ENCODE results near the gene LMO7. TPM values are rescaled to one million over a fixed set of nuclear protein-coding genes. Genes with fewer than 3 reads are reported as not detected.

Gene LMO7
- total and polyA plus RNA-seq, 8 donors, result 14.7 to 50.4 (median 29.1) TPM

DNA sequence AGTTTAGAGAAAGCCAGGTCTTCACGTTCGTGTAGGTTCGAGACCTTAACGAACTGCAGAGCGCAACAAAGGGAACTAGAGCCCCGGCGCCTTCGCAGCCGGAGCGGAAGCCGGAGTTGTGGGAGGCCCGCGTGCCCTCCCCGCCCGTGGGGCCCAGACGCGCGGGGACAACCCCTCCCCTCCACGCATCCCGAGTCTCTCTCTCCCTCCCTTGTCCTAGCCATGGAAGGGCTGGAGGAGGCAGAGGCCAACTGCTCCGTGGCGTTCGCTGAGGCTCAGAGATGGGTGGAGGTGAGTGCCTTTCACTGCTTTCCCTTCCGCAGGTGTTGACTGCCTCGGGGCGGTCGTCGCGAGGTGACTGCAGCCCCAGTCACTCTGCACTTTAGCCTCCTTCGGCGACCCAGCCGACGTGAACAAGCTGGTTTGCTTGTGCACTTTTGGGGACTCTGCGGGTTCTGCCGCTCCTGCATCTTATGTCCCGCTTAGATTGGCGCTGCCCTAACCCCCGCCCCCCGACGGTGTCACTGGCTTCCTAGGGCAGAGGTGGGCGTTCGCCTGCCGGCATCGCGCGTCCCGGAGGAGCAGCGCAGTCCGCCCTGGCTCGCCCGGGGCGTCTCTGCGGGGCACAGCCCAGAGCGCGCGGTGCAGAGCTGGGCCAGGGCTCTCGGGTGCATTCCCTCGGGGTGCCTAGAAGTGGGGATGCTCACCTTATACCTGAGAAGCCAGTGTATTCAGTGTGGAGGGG, 478 bp downstream of the LMO7 start:
- peak; percentile 50 to 68 (median 58) for ATAC-seq
- FAIRE-seq, result no peak
- Histone ChIP-seq H3K27me3 (no peaks in the 10 kb centered on the region), H3K4me3 (peak overlapping the region; percentile 28 to 79 (median 66)), H3K27ac (peak overlapping the region; percentile 69 to 81 (median 79)), H3K4me1 (no peaks in the 10 kb centered on the region), H3K9me3 (no peaks in the 10 kb centered on the region), H3K36me3 (no peaks in the 10 kb centered on the region)
- TF ChIP-seq, protein P1, sequence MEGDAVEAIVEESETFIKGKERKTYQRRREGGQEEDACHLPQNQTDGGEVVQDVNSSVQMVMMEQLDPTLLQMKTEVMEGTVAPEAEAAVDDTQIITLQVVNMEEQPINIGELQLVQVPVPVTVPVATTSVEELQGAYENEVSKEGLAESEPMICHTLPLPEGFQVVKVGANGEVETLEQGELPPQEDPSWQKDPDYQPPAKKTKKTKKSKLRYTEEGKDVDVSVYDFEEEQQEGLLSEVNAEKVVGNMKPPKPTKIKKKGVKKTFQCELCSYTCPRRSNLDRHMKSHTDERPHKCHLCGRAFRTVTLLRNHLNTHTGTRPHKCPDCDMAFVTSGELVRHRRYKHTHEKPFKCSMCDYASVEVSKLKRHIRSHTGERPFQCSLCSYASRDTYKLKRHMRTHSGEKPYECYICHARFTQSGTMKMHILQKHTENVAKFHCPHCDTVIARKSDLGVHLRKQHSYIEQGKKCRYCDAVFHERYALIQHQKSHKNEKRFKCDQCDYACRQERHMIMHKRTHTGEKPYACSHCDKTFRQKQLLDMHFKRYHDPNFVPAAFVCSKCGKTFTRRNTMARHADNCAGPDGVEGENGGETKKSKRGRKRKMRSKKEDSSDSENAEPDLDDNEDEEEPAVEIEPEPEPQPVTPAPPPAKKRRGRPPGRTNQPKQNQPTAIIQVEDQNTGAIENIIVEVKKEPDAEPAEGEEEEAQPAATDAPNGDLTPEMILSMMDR (IDR thresholded peaks at IDR 0.05), result no peak
- DNase-seq, result peak; percentile 6 to 80 (median 40)
- 3% methylated on average over 51 to 58 of the region's 58 CpGs for WGBS, 2 donors
- intact Hi-C loops (cut with DNase I), result no loop called here

DNA sequence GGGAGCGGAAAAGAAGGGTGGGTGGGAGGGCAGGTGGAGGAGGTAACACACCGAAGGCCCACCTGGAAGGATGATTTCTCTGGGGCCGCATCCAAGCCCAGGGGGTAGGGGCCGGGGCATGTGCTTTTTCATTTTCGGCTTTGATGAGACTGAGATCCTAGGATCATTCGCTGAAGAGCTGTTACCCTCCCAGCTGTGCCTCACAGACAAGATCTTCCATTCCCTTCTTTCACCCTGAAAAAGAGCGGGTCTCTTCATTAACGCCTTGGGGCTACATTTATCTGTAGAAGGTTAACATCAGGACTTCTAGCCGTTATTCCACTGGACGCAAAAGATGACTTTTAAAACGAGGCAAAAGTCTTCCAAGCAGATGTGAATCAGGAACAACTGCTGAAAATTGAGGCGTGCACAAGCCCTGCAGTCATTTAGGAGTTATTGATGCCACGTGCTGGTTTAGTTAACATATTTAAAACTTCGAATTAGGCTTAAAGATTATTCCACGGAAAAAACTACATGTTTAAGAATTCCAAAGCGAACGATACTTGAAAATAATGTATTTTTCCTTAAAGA, 1.1 kb downstream of the LMO7 start:
- no peaks in the 10 kb centered on the region for H3K9me3 ChIP-seq
- H3K4me1 ChIP-seq, result no peaks in the 10 kb centered on the region
- FAIRE-seq (no peak), ATAC-seq (no peak), DNase-seq (no peak)
- intact Hi-C loops (cut with DNase I), result no loop called here
- H3K27ac ChIP-seq, result no peak overlapping the region
- H3K4me3 ChIP-seq, result peak overlapping the region in 3 of 4 donors; percentile 62 to 79 (median 71)
- no peaks in the 10 kb centered on the region for H3K36me3 ChIP-seq
- TF ChIP-seq, protein P1 (IDR thresholded peaks at IDR 0.05), result no peak
- WGBS, 2 donors, result 46 to 47% methylated on average over 17 of the region's 17 CpGs
- no peaks in the 10 kb centered on the region for H3K27me3 ChIP-seq

DNA sequence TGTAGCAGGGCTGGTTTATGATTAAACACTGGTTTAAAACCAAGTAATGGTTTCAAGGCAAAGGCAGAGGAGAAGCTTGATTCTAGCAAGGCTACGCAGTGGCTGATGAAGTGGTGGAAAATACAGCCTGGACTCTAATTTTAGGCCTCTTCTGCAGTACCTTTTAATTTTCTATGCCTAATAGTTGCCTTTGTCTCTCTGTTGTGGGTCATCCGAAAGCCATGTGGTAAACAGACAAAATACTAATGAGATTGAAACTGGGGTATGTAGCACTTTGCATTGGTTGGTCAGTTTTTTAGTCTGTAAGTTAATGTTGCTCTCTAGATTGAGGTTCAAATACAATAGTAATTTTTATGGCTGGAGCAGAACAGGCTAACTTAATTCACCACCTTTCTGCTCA, 3.3 kb downstream of the LMO7 start:
- WGBS, 2 donors, result 83 to 88% methylated on average over 2 of the region's 2 CpGs
- no peak overlapping the region for H3K27ac ChIP-seq
- no peaks in the 10 kb centered on the region for H3K4me1 ChIP-seq
- no peak for DNase-seq
- H3K36me3 ChIP-seq, result no peaks in the 10 kb centered on the region
- no peaks in the 10 kb centered on the region for H3K27me3 ChIP-seq
- TF ChIP-seq, protein P1 (IDR thresholded peaks at IDR 0.05), result no peak
- no peak for ATAC-seq
- no peak overlapping the region for H3K4me3 ChIP-seq
- no peak for FAIRE-seq
- no peaks in the 10 kb centered on the region for H3K9me3 ChIP-seq
- intact Hi-C loops (cut with DNase I), result no loop called here

GRCh38 chr13:75641026-75641425, 4.9 kb downstream of the LMO7 start:
- no peak for FAIRE-seq
- Histone ChIP-seq H3K9me3 (no peaks in the 10 kb centered on the region), H3K27me3 (no peaks in the 10 kb centered on the region), H3K4me1 (no peaks in the 10 kb centered on the region), H3K36me3 (no peaks in the 10 kb centered on the region), H3K4me3 (no peak overlapping the region), H3K27ac (no peak overlapping the region)
- no peak for DNase-seq
- ATAC-seq, result no peak
- 92 to 94% methylated on average over 6 of the region's 6 CpGs for WGBS, 2 donors
- intact Hi-C loops (cut with DNase I), result no loop called here
- TF ChIP-seq, protein P1 (IDR thresholded peaks at IDR 0.05), result no peak

DNA sequence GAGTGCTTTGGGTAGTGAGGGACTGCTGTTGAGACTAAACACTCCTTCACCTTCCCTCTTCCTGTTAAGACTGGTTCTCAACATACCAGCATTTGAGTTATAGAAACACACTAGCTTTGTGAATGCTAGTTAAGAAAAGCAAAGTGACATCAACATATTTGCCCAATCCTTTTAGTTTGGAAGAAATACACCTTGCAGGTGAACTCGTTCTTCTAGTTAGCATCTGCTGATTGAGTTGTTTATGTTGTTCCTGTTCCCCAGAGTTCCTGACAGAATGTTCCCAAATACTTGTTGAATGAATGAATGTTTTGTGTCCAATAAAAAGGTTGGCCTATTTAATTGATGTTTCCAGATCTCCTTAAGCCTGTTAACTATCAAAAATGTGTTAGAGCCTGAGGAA, 7.1 kb downstream of the LMO7 start:
- no peaks in the 10 kb centered on the region for H3K9me3 ChIP-seq
- ATAC-seq, result no peak
- H3K4me3 ChIP-seq, result no peak overlapping the region
- no peak for FAIRE-seq
- DNase-seq, result no peak
- no peak overlapping the region for H3K27ac ChIP-seq
- no peaks in the 10 kb centered on the region for H3K36me3 ChIP-seq
- H3K4me1 ChIP-seq, result no peaks in the 10 kb centered on the region
- TF ChIP-seq, protein P1 (IDR thresholded peaks at IDR 0.05), result no peak
- WGBS, 2 donors, result 38 to 50% methylated on average over 1 of the region's 1 CpG
- no peaks in the 10 kb centered on the region for H3K27me3 ChIP-seq
- intact Hi-C loops (cut with DNase I), result no loop called here

All from pancreas (tissue), 10 donors.